Measurements from ENCODE around the gene RASGRP3. TPM values are rescaled to one million over a fixed set of nuclear protein-coding genes. Genes with fewer than 3 reads are reported as not detected.

Gene RASGRP3
- total RNA-seq, 1 donor from 2014 or later: 5.2 TPM

DNA sequence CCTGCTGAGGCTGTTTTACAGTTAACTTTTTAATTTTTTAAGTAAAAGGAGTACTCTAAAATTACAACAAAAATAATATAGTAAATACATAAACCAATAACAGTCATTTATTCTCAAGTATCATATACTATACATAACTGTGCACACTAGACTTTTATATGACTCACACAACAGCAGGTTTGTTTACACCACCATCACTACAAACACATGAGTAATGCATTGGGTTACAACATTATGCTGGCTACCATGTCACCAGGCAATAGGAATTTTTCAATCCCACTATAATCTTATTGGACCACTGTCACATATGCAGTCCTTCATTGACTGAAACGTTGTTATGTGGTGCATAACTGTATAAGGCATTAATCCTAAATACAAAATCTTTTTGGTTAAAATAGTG lies 42.5 kb downstream of the RASGRP3 start:
- intact Hi-C loops (cut with micrococcal nuclease): no loop called here

- intact Hi-C loops (cut with micrococcal nuclease): no loop called here
Observed at GRCh38 chr2:33521791-33522281, 45.4 kb downstream of the RASGRP3 start.

DNA sequence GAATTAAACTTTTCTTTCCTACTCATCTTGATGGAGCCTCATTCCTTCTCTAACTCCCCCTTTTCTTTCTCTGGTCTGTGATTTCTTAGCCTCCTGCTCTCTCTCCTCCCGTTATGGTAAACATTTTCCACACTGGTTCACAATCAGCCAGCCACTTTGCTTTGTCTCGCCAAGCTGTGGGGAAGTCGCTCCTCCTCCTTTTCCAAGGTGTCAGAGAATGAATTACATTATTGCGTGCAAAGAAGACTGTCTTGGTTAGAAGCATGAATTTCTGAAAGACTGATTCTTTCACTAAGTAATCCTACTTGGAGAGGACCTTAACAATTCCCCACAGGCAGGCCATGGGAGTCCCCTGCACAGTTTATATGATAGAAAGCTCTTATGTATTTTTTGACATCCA lies 46.1 kb downstream of the RASGRP3 start:
- intact Hi-C loops (cut with micrococcal nuclease): no loop called here

DNA sequence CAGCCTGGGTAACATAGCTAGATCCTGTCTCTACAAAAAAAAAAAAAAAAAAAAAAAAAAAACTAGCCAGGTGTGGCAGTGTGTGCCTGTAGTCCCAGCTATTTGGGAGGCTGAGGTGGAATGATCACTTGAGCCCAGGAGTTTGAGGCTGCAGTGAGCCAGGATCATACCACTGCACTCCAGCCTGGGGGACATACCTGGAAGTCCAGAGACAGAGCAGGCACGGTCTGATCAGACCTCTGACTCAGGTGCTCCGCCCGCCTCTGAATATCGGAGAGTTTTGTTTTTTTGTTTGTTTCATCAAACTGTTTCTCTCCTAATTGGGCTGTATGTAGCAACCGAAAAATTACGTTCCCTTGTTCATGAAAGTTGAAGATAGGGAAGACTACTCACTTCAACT lies 49.2 kb downstream of the RASGRP3 start:
- intact Hi-C loops (cut with micrococcal nuclease): loop anchor here (2.0 kb wide), 2 partner anchors 29 to 49 kb away; partner anchors contain the start of gene RASGRP3

DNA sequence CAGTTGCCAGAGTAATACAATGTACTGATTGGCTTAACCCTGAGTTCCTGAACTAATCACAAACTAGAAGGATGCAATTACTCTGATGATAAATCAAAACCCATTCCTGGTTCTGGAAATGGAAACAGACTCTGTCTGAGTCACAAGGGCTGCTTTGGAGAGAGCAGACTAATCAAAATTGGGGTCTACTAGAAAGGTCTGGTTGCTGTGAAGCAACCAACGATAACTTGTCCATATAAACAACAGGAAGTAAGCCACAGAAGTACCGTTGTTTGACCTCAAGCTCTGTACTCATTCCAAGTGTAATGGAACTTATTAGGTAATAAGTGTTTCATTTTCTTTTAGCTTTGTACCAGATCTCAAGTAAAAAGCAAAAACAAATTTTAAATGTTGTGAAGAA lies 49.7 kb downstream of the RASGRP3 start:
- intact Hi-C loops (cut with micrococcal nuclease): loop anchor here (2.0 kb wide), 2 partner anchors 29 to 49 kb away; partner anchors contain the start of gene RASGRP3

DNA sequence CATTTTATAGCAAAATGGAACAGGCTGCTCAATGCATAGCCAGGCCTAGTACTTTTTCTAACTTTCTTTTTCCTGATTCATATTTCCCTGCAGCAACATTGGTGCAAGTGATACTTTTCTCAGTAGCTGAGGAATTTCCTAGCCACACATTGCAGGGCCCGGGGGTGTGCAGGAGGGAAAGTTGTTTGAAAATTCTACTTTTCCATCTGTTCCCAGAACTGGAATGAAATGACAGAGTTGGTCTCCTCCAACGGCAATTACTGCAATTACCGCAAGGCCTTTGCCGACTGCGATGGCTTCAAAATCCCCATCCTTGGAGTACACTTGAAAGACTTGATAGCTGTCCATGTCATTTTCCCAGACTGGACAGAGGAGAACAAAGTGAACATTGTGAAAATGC lies 50.5 kb downstream of the RASGRP3 start:
- intact Hi-C loops (cut with micrococcal nuclease): loop anchor here (2.0 kb wide), 2 partner anchors 30 to 50 kb away; partner anchors contain the start of gene RASGRP3

- intact Hi-C loops (cut with micrococcal nuclease): no loop called here
Observed at GRCh38 chr2:33528441-33528950, 52.0 kb downstream of the RASGRP3 start.

GRCh38 chr2:33529771-33530481 lies 53.5 kb downstream of the RASGRP3 start:
- intact Hi-C loops (cut with micrococcal nuclease): no loop called here

- intact Hi-C loops (cut with micrococcal nuclease): no loop called here
Observed at GRCh38 chr2:33530690-33531548, 54.5 kb downstream of the RASGRP3 start.

GRCh38 chr2:33531549-33532059 lies 55.2 kb downstream of the RASGRP3 start:
- intact Hi-C loops (cut with micrococcal nuclease): no loop called here

- intact Hi-C loops (cut with micrococcal nuclease): no loop called here
Observed at GRCh38 chr2:33532146-33532545, 55.7 kb downstream of the RASGRP3 start.

DNA sequence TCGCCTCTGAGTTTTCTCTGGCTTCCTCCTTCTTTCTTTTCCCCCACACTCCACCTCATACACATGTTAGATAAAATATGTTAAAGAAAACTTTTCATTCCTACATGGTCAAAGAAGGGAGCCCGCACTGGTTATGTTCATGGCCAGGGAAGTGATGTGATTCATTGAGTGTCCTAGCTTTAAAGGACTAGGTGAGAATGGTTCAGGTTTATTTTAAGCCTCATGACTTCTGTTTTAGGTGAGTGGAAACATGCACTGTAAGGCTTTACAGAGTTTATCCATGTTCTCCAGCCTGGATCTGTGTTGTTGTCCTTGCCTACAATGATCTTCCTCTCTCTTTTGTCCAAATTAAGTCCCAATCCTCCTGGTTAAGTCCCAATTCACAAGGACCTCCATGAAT lies 56.5 kb downstream of the RASGRP3 start:
- intact Hi-C loops (cut with micrococcal nuclease): no loop called here

GRCh38 chr2:33535421-33535820 lies 59.0 kb downstream of the RASGRP3 start:
- intact Hi-C loops (cut with micrococcal nuclease): no loop called here

GRCh38 chr2:33541243-33541642 lies 64.8 kb downstream of the RASGRP3 start:
- intact Hi-C loops (cut with micrococcal nuclease): no loop called here

- intact Hi-C loops (cut with micrococcal nuclease): no loop called here
Observed at GRCh38 chr2:33550206-33550605, 73.8 kb downstream of the RASGRP3 start.

- intact Hi-C loops (cut with micrococcal nuclease): no loop called here
Observed at GRCh38 chr2:33552758-33553461, 76.5 kb downstream of the RASGRP3 start.

DNA sequence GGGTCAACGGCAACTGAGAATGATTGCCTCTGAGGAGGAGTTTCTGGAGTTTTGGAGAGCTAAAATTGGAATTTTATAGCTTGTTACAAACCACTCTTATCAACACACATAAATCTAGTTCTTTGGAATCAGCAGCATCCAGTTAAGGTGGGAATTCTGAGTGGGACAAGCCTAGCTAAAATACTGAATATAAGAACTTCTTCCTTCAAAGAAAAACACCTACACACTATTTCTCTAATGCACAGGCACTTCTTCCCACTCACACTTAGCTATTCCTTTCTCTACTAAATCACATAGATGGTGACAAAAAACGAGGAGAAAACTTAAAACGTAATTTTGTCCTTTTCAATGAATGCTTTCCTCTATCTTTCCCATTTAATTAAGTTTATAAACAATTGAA lies 79.2 kb downstream of the RASGRP3 start:
- intact Hi-C loops (cut with micrococcal nuclease): no loop called here

DNA sequence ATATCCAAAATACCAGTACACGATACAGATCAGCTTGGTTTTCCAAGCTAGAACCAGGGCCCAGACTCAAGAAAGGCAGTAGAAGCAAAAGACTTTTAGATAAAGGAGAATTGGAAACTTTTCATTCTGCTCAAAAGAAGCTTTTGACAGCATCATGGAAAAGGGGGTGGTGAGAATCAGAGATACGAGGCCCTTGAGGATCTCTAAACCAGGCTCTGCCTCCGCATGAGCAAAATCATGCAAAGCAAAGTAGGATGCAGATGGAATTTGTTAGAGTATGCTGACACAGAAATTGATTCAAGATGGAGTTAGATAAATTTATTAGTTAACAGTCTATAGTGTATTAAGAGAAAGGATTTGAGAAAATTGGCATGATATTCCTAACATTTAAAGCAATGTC lies 82.9 kb downstream of the RASGRP3 start:
- intact Hi-C loops (cut with micrococcal nuclease): no loop called here

- intact Hi-C loops (cut with micrococcal nuclease): no loop called here
Observed at GRCh38 chr2:33560017-33560416, 83.6 kb downstream of the RASGRP3 start.

GRCh38 chr2:33561872-33562271 lies 85.4 kb downstream of the RASGRP3 start:
- intact Hi-C loops (cut with micrococcal nuclease): no loop called here

GRCh38 chr2:33570681-33571080 lies 94.2 kb downstream of the RASGRP3 start:
- intact Hi-C loops (cut with micrococcal nuclease): no loop called here

Data from T-helper 2 cell treated with Interferon-gamma antibody and Interleukin-4, amounts not matched to agents 100 ng/mL and 5 ng/mL, for 36 hours (primary cell).